ENCODE results near the gene GALNT18. TPM values are rescaled to one million over a fixed set of nuclear protein-coding genes. Genes with fewer than 3 reads are reported as not detected.

Gene GALNT18
- total RNA-seq, 1 donor from 2014 or later, result 11.7 TPM

DNA sequence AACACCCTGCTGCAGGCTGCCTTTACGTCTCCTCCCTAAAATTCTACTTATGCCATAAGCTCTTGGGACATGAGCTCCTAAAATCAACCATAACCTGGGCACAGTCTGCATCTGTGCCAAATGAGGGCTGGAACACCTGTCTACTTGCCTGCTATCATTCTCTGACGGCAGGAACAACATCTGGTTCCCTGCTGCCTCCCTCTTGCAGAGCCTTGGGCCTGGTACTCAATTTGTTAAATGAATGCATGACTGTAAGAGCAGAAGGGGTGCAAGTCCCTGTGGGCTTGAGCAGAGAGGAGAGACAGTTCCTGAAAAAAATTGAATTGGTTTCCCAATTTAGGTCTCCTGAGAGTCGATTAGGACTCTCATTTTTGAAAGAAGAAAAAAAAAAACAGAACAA, 202.1 kb downstream of the GALNT18 start:
- no peak overlapping the region for H3K27ac Mint-ChIP-seq
- peaks cover 35% of the 10 kb centered on the region for H3K4me1 Mint-ChIP-seq (ENCODE audit: unreplicated experiment)
- H3K9me3 Mint-ChIP-seq, result no peaks in the 10 kb centered on the region
- TF ChIP-seq, protein P1, sequence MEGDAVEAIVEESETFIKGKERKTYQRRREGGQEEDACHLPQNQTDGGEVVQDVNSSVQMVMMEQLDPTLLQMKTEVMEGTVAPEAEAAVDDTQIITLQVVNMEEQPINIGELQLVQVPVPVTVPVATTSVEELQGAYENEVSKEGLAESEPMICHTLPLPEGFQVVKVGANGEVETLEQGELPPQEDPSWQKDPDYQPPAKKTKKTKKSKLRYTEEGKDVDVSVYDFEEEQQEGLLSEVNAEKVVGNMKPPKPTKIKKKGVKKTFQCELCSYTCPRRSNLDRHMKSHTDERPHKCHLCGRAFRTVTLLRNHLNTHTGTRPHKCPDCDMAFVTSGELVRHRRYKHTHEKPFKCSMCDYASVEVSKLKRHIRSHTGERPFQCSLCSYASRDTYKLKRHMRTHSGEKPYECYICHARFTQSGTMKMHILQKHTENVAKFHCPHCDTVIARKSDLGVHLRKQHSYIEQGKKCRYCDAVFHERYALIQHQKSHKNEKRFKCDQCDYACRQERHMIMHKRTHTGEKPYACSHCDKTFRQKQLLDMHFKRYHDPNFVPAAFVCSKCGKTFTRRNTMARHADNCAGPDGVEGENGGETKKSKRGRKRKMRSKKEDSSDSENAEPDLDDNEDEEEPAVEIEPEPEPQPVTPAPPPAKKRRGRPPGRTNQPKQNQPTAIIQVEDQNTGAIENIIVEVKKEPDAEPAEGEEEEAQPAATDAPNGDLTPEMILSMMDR (conservative IDR thresholded peaks at IDR 0.05), result no peak
- no peak for DNase-seq (ENCODE audit: extremely low spot score, unreplicated experiment)
- peaks cover 4% of the 10 kb centered on the region for H3K27me3 Mint-ChIP-seq
- H3K36me3 Mint-ChIP-seq, result no peaks in the 10 kb centered on the region
- no peak overlapping the region for H3K4me3 Mint-ChIP-seq

DNA sequence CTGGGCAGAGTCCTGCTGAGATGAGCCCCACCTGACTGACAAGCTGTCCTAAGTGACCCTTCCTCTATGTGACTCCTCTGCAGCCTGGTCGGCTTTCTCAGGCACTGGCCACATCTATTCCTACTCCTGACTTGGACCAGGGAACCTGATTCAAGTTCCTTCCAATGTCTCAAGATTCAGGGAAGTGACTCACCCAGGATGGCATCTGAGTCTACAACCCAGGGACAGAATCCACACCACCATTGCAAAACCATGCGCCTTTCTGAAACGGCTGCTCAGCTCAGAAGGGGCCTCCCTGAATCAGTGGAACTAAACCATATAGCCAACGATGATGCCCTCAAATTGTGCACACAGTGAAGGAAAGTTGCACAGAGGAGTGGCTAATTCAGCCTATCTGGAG, 204.9 kb downstream of the GALNT18 start:
- no peaks in the 10 kb centered on the region for H3K36me3 Mint-ChIP-seq
- no peak overlapping the region for H3K27ac Mint-ChIP-seq
- H3K27me3 Mint-ChIP-seq, result peaks cover 8% of the 10 kb centered on the region
- no peaks in the 10 kb centered on the region for H3K9me3 Mint-ChIP-seq
- peaks cover 30% of the 10 kb centered on the region for H3K4me1 Mint-ChIP-seq (ENCODE audit: unreplicated experiment)
- TF ChIP-seq, protein P1 (conservative IDR thresholded peaks at IDR 0.05), result no peak
- H3K4me3 Mint-ChIP-seq, result no peak overlapping the region
- DNase-seq (ENCODE audit: extremely low spot score, unreplicated experiment), result no peak

DNA sequence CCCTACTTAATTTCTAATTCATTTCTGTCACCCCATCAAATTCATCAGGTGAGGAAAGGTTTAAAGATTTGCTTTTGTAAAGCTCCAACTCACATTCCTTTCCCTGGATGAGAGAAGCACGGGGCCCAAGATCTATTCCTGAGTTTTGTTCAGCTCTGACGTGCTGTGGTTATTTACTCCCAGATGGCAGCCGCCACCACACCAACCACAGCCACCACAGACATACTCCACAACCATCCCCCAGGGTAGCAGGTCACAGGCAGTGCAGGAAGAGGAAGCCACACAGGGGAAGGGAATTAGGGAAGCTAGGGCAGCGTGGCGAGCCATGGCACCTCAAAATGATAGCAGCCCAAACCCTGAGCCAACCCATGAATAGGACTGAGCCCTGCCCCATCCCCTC, 205.3 kb downstream of the GALNT18 start:
- Mint-ChIP-seq H3K36me3 (no peaks in the 10 kb centered on the region), H3K27ac (no peak overlapping the region), H3K27me3 (peaks cover 8% of the 10 kb centered on the region), H3K4me3 (no peak overlapping the region), H3K4me1 (ENCODE audit: unreplicated experiment) (peaks cover 30% of the 10 kb centered on the region), H3K9me3 (no peaks in the 10 kb centered on the region)
- TF ChIP-seq, protein P1 (conservative IDR thresholded peaks at IDR 0.05), result no peak
- no peak for DNase-seq (ENCODE audit: extremely low spot score, unreplicated experiment)

DNA sequence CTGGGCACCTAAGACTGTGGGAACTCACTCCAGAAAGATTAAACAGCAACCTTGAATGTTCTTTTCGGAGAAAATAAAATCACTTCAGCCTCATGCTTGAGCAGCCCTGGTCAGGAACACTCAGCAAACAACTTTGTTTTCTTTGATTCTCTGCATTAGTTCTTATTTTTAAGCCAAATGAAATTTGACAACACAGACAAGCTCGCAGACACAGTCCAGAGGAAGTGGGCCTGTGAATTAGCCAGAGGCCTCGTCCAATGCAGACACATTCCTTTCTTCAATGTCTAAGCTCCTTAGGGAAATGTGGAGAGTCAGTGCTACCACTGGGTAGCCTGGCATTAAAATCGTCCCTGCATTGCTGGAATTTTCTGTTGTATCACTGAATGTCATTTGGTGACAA, 205.9 kb downstream of the GALNT18 start:
- Mint-ChIP-seq H3K27ac (no peak overlapping the region), H3K9me3 (no peaks in the 10 kb centered on the region), H3K4me3 (no peak overlapping the region), H3K27me3 (peaks cover 4% of the 10 kb centered on the region), H3K36me3 (no peaks in the 10 kb centered on the region), H3K4me1 (ENCODE audit: unreplicated experiment) (peaks cover 24% of the 10 kb centered on the region)
- TF ChIP-seq, protein P1 (conservative IDR thresholded peaks at IDR 0.05), result no peak
- no peak for DNase-seq (ENCODE audit: extremely low spot score, unreplicated experiment)

DNA sequence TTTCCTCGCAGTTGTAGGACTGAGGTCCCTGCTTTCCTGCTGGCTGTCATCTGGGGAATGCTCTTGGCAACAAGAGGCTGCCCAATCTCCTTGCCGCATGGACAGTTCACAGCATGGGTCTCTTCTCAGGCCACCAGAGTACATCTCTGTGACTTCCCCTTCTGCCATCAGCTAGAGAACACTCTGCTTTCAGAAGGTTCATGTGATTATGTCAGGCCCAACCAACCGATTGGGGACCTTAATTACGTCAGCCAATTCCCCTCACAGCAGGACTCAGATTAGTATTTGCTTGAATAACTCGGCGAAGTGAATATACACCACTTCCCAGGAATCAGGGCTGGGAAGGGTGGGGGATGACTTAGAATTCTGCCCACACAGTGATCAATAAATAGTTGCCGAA, 206.8 kb downstream of the GALNT18 start:
- H3K4me3 Mint-ChIP-seq, result no peak overlapping the region
- H3K27ac Mint-ChIP-seq, result no peak overlapping the region
- H3K27me3 Mint-ChIP-seq, result peaks cover 4% of the 10 kb centered on the region
- H3K4me1 Mint-ChIP-seq (ENCODE audit: unreplicated experiment), result peaks cover 27% of the 10 kb centered on the region
- DNase-seq (ENCODE audit: extremely low spot score, unreplicated experiment), result no peak
- TF ChIP-seq, protein P1 (conservative IDR thresholded peaks at IDR 0.05), result no peak
- no peaks in the 10 kb centered on the region for H3K9me3 Mint-ChIP-seq
- H3K36me3 Mint-ChIP-seq, result no peaks in the 10 kb centered on the region

DNA sequence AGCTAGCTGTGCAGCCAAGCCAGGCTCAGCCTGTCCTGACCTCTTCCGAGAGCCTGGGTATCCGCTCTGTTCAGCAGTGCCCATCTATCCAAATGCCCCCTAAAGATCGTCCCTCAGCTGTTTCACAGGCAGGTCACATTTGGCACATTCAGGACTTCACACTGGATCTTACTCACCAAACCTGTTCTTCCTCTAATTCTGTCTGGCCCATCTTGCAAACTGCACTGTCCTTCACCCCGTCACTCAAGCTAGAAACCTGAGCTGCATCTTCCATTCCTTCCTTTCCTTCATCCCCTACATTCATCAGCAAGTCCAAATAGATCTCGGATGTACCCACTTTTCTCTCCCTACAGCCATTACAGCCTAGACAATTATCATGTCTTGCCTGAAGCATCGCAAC, 208.0 kb downstream of the GALNT18 start:
- TF ChIP-seq, protein P1 (conservative IDR thresholded peaks at IDR 0.05), result no peak
- Mint-ChIP-seq H3K27ac (no peak overlapping the region), H3K36me3 (no peaks in the 10 kb centered on the region), H3K4me3 (peak overlapping the region; percentile 1), H3K9me3 (no peaks in the 10 kb centered on the region), H3K4me1 (ENCODE audit: unreplicated experiment) (peaks cover 30% of the 10 kb centered on the region), H3K27me3 (peaks cover 4% of the 10 kb centered on the region)
- no peak for DNase-seq (ENCODE audit: extremely low spot score, unreplicated experiment)

All from type B pancreatic cell (in vitro differentiated cells).